K562 (cell line): ENCODE data around the gene EGFR. TPM values are rescaled to one million over a fixed set of nuclear protein-coding genes. Genes with fewer than 3 reads are reported as not detected.

Experiments used
- ATAC-seq: fragments of 200-7000 bp; cut with Tn5 transposase; 3 replicates; pipeline ENCODE4 v1.9.1; 2020; ENCODE audit warnings: moderate library complexity
- BruUV-seq: library from RNA; stranded (reverse); fragments of 400-500 nt; replicated peaks from 2 replicates; lab custom pipeline; 2021; lab: Mats Ljungman, UMichigan
- CTCF ChIA-PET: fragments of 300-600 bp; formaldehyde crosslinking; extraction: SDS; loops from one replicate; lab custom pipeline; 2021; ENCODE audit warnings: low intra/inter-chr PET ratio; lab: Yijun Ruan, JAX
- POLR2A ChIA-PET: fragments of 300-600, 350-650 bp; sonication (Branson Sonifier 250); formaldehyde crosslinking; extraction: SDS; loops from one replicate; lab custom pipeline; 2021; ENCODE audit warnings: antibody characterized with exemption, inconsistent platforms; lab: Yijun Ruan, JAX
- DNase-seq, 4 experiments: peaks; one replicate each; pipeline versions ENCODE4 v3.0.0 to v3.0.0-alpha.2; 2011 to 2018; ENCODE audit warnings: low spot score in 3 of 4, mixed read lengths in 3 of 4; ENCODE audit errors: extremely low read depth in 1 of 4
- FAIRE-seq: peaks from 2 replicates; lab custom pipeline; 2011; peaks lifted over from hg19 to GRCh38; lab: Jason Lieb, UNC
- H2AFZ ChIP-seq: 2 replicates; pipeline ENCODE4 v1.6.0; 2011; ENCODE audit warnings: low read depth, low read length, control low read depth, inconsistent platforms
- H3K27ac ChIP-seq: fragments of 200-600 bp; 3 replicates; pipeline ENCODE4 v1.8.0; 2011; ENCODE audit warnings: low read depth, mild to moderate bottlenecking, control low read depth, inconsistent platforms, low read length, moderate library complexity, mixed read lengths; ENCODE audit errors: extremely low read depth
- H3K27me3 ChIP-seq, 2 experiments: fragments of 300-600 bp in 1 of 2; 2 replicates in 1 of 2; 3 replicates in 1 of 2; pipeline versions ENCODE4 v1.6.0 to v1.8.0; 2011; ENCODE audit warnings: inconsistent platforms in 2 of 2, low read length in 2 of 2, mild to moderate bottlenecking in 1 of 2, mixed read lengths in 1 of 2, moderate library complexity in 1 of 2; ENCODE audit not compliant: control insufficient read depth in 2 of 2, insufficient read depth in 2 of 2
- H3K36me3 ChIP-seq: fragments of 300-600 bp; 3 replicates; pipeline ENCODE4 v1.8.0; 2011; ENCODE audit warnings: mild to moderate bottlenecking, low read length, inconsistent platforms; ENCODE audit not compliant: control insufficient read depth, insufficient read depth
- H3K4me1 ChIP-seq, 2 experiments: fragments of 200-600 bp in 1 of 2; replicated peaks in 1 of 2; 2 replicates in 1 of 2; 3 replicates in 1 of 2; pipeline versions ENCODE4 v1.5.1 to v1.8.0; 2011; ENCODE audit warnings: inconsistent platforms in 2 of 2, low read length in 2 of 2, mild to moderate bottlenecking in 1 of 2, mixed read lengths in 1 of 2, moderate library complexity in 1 of 2; ENCODE audit not compliant: control insufficient read depth in 2 of 2, insufficient read depth in 2 of 2
- H3K4me2 ChIP-seq: 2 replicates; pipeline ENCODE4 v1.6.1; 2011; ENCODE audit warnings: low read length, control low read depth, inconsistent platforms, mixed read lengths; ENCODE audit not compliant: insufficient read depth
- H3K4me3 ChIP-seq: fragments of 200-600 bp; sonication (generic), shearing (Covaris generic); 2 replicates; pipeline ENCODE4 v1.5.1; 2016; ENCODE audit warnings: control low read depth, inconsistent platforms
- H3K79me2 ChIP-seq: fragments of 200-600 bp; 3 replicates; pipeline ENCODE4 v1.8.0; 2011; ENCODE audit warnings: low read length, inconsistent platforms; ENCODE audit not compliant: control insufficient read depth, insufficient read depth
- H3K9ac ChIP-seq, 2 experiments: 2 replicates each; pipeline versions ENCODE4 v1.6.0 to v1.6.1; 2011; ENCODE audit warnings: low read depth in 2 of 2, low read length in 2 of 2, control low read depth in 1 of 2, inconsistent platforms in 1 of 2, mild to moderate bottlenecking in 1 of 2, mixed read lengths in 1 of 2; ENCODE audit not compliant: insufficient read depth in 1 of 2
- H3K9me1 ChIP-seq: one replicate; pipeline ENCODE4 v1.6.0; 2011; ENCODE audit warnings: inconsistent platforms, mild to moderate bottlenecking, low read length, moderate library complexity; ENCODE audit not compliant: control insufficient read depth, insufficient read depth
- H3K9me3 ChIP-seq: replicated peaks from 2 replicates; pipeline ENCODE4 v1.5.1; 2011; ENCODE audit warnings: low read depth, low read length, inconsistent platforms; ENCODE audit not compliant: control insufficient read depth, insufficient read depth
- H4K20me1 ChIP-seq: replicated peaks from 2 replicates; pipeline ENCODE4 v1.6.1; 2011; ENCODE audit warnings: low read length, inconsistent platforms, mixed read lengths; ENCODE audit not compliant: control insufficient read depth, insufficient read depth
- CHAMP1 ChIP-seq: fragments of 450-650 bp; IDR thresholded peaks from 2 replicates; pipeline ENCODE4 v1.6.1; 2016; ENCODE audit warnings: mild to moderate bottlenecking
- FOXP4 ChIP-seq: sonication (generic); formaldehyde crosslinking; IDR thresholded peaks from 2 replicates; pipeline ENCODE4 v1.8.0; 2022; ENCODE audit warnings: mild to moderate bottlenecking, missing genetic modification reagents, borderline replicate concordance
- HDAC6 ChIP-seq: IDR thresholded peaks from 2 replicates; pipeline ENCODE4 v1.6.1; 2012; ENCODE audit warnings: low read depth, mild to moderate bottlenecking, control low read depth, inconsistent platforms, low read length, moderate library complexity
- NFYB ChIP-seq: IDR thresholded peaks from 2 replicates; pipeline ENCODE4 v1.6.1; 2011; ENCODE audit warnings: mild to moderate bottlenecking, moderate library complexity; ENCODE audit not compliant: insufficient read length; ENCODE audit errors: extremely low read depth
- POLR2AphosphoS2 ChIP-seq: IDR thresholded peaks from 2 replicates; pipeline ENCODE4 v1.6.1; 2012; ENCODE audit warnings: low read length, improper control_type of control experiment
- POLR2B ChIP-seq: fragments of 450-650 bp; IDR thresholded peaks from 2 replicates; pipeline ENCODE4 v1.6.1; 2018; ENCODE audit warnings: low read depth; ENCODE audit not compliant: partially characterized antibody
- TCFL5 ChIP-seq: fragments of 250-450 bp; sonication (Bioruptor Pico); conservative IDR thresholded peaks from 2 replicates; pipeline ENCODE4 v1.6.1; 2021; ENCODE audit warnings: mild to moderate bottlenecking, moderate library complexity, matching md5 sums
- THAP12 ChIP-seq: fragments of 250-450 bp; sonication (Bioruptor Pico); IDR thresholded peaks from 2 replicates; pipeline ENCODE4 v1.9.0; 2021; ENCODE audit warnings: mild to moderate bottlenecking, inconsistent platforms
- WGBS: fragments of 100-300 bp; shearing (Covaris generic); methylation state at CpG from one replicate; pipeline ENCODE4 v1.1.6; 2016; ENCODE audit warnings: low coverage, mixed read lengths; ENCODE audit not compliant: insufficient coverage; ENCODE audit errors: missing lambda C conversion rate; 5-methylcytosine and 5-hydroxymethylcytosine counted together
- in situ Hi-C: fragments of 300-500 bp; cut with MboI; formaldehyde crosslinking; loops from 4 replicates; pipeline ENCODE4 v1.15.0; 2018; ENCODE audit warnings: inconsistent platforms, mixed read lengths
- intact Hi-C: fragments of 100-400 bp; cut with micrococcal nuclease; formaldehyde crosslinking; loops from 2 replicates; pipeline ENCODE4 v1.14.2; 2022
- polyA plus RNA-seq, 8 experiments: library from polyadenylated mRNA; depleted of rRNA in 4 of 8; stranded (reverse) in 5 of 8; unstranded in 3 of 8; fragments of >200 nt; fragmentation: Nextera tagmentation in 2 of 8; fragmentation: Illumina TruSeq in 1 of 8; extraction: Ambion mirVana in 2 of 8; extraction: Trizol in 1 of 8; gene quantifications; 2 replicates each; pipeline versions ENCODE4 v1.2.1 to v1.2.3, GENCODE V29; 2011 to 2014; ENCODE audit warnings: inconsistent platforms in 1 of 8, missing spikeins in 1 of 8
- total RNA-seq, 7 experiments: library from RNA; depleted of rRNA in 6 of 7; stranded (reverse); fragments of >200 nt in 6 of 7; fragmentation: Illumina TruSeq in 2 of 7; extraction: Trizol in 2 of 7; gene quantifications; 2 replicates each; pipeline versions ENCODE4 v1.2.1 to v1.2.3, GENCODE V29; 2011 to 2021; ENCODE audit warnings: low replicate concordance in 1 of 7
- TF ChIP-seq, protein P1 (sequence below): fragments of 450-650 bp; formaldehyde crosslinking; IDR thresholded peaks from 2 replicates; pipeline ENCODE4 v1.4.0; 2020; ENCODE audit warnings: mild to moderate bottlenecking, moderate library complexity

The EGFR gene
- total and polyA plus RNA-seq, 9 of the 15 experiments (the other 6 are each of a cell fraction or from before 2014, with no cell fraction given), result 0.13 TPM; not detected in 8

DNA sequence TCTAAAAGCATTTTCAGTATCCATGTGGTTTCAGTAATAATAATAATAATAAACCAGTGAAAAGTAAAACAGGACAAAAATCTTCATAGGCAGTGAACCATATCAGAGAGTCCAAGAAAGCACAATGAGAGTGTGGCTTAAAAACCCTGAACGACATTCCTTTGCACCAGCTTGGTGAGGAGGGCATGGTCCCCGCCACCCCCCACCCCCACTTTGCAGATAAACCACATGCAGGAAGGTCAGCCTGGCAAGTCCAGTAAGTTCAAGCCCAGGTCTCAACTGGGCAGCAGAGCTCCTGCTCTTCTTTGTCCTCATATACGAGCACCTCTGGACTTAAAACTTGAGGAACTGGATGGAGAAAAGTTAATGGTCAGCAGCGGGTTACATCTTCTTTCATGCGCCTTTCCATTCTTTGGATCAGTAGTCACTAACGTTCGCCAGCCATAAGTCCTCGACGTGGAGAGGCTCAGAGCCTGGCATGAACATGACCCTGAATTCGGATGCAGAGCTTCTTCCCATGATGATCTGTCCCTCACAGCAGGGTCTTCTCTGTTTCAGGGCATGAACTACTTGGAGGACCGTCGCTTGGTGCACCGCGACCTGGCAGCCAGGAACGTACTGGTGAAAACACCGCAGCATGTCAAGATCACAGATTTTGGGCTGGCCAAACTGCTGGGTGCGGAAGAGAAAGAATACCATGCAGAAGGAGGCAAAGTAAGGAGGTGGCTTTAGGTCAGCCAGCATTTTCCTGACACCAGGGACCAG is 172.5 kb downstream of the EGFR start:
- ATAC-seq (no peak), DNase-seq (no peak), FAIRE-seq (no peak)
- no TSS peak for BruUV-seq
- no peak overlapping the region for H2AFZ ChIP-seq
- H3K9ac ChIP-seq, result no peak overlapping the region
- WGBS, result 1% methylated on average over 17 of the region's 17 CpGs
- POLR2A ChIA-PET, result interaction anchor here (0.6 kb wide), 1 partner anchor 473 kb away, joined by 3 read pairs; no protein-coding TSS in a partner anchor
- no peaks in the 10 kb centered on the region for H3K79me2 ChIP-seq
- CTCF ChIA-PET, result no interaction called here
- H3K36me3 ChIP-seq, result no peaks in the 10 kb centered on the region
- H3K4me1 ChIP-seq, result peaks cover 0 to 5% of the 10 kb centered on the region in 2 experiments; a peak in 3 of 5 replicates
- H4K20me1 ChIP-seq, result no peaks in the 10 kb centered on the region
- H3K9me1 ChIP-seq, result no peaks in the 10 kb centered on the region
- H3K4me3 ChIP-seq, result no peak overlapping the region
- peaks cover 11 to 35% of the 10 kb centered on the region in 2 experiments; a peak in 4 of 5 replicates for H3K27me3 ChIP-seq
- in situ Hi-C loops (no loop called here), intact Hi-C loops (no loop called here)
- H3K4me2 ChIP-seq, result no peak overlapping the region
- H3K9me3 ChIP-seq, result no peaks in the 10 kb centered on the region
- no peak overlapping the region for H3K27ac ChIP-seq
- TF ChIP-seq THAP12 (CRISPR knock-in tag), result no peak
- TF ChIP-seq HDAC6, result no peak
- no peak for TF ChIP-seq POLR2AphosphoS2
- no peak for TF ChIP-seq TCFL5 (CRISPR knock-in tag)
- TF ChIP-seq CHAMP1, result no peak
- TF ChIP-seq NFYB, result no peak
- TF ChIP-seq FOXP4, result no peak
- no peak for TF ChIP-seq POLR2B
- TF ChIP-seq, protein P1, sequence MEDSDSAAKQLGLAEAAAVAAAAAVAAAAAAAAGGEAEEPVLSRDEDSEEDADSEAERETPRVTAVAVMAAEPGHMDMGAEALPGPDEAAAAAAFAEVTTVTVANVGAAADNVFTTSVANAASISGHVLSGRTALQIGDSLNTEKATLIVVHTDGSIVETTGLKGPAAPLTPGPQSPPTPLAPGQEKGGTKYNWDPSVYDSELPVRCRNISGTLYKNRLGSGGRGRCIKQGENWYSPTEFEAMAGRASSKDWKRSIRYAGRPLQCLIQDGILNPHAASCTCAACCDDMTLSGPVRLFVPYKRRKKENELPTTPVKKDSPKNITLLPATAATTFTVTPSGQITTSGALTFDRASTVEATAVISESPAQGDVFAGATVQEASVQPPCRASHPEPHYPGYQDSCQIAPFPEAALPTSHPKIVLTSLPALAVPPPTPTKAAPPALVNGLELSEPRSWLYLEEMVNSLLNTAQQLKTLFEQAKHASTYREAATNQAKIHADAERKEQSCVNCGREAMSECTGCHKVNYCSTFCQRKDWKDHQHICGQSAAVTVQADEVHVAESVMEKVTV (CRISPR knock-in tag), result no peak
